OCI-LY7 (cell line): Measurements from ENCODE around the gene FITM1. TPM values are rescaled to one million over a fixed set of nuclear protein-coding genes. Genes with fewer than 3 reads are reported as not detected.
A peak's percentile ranks its signal among the peaks of the same experiment; 100 is the strongest.

Source experiments
- BruUV-seq: library from RNA; stranded (reverse); fragments of 400-500 nt; replicated peaks from 2 replicates; lab custom pipeline; 2021; lab: Mats Ljungman, UMichigan
- CTCF ChIA-PET: fragments of 300-600 bp; sonication (Branson Sonifier 250); formaldehyde crosslinking; loops from one replicate; lab custom pipeline; 2022; ENCODE audit warnings: antibody characterized with exemption; ENCODE audit not compliant: unreplicated experiment; lab: Charles Lee
- POLR2A ChIA-PET: fragments of 300-600 bp; sonication (Branson Sonifier 250); formaldehyde crosslinking; loops from one replicate; lab custom pipeline; 2022; ENCODE audit warnings: antibody characterized with exemption; lab: Charles Lee
- DNase-seq: peaks from one replicate; pipeline ENCODE4 v3.0.0-alpha.2; 2015; ENCODE audit warnings: low spot score
- H2AFZ ChIP-seq: fragments of 200-600 bp; sonication (generic), shearing (Covaris generic); 2 replicates; pipeline ENCODE4 v1.6.1; 2014; ENCODE audit warnings: mild to moderate bottlenecking, antibody characterized with exemption, low read length, moderate library complexity
- H3K27ac ChIP-seq: fragments of 200-600 bp; sonication (generic); 2 replicates; pipeline ENCODE4 v1.5.1; 2014; ENCODE audit warnings: mixed run types, low read depth, mild to moderate bottlenecking, moderate library complexity, low read length, inconsistent platforms; ENCODE audit not compliant: poor library complexity, severe bottlenecking
- H3K36me3 ChIP-seq: fragments of 200-600 bp; sonication (generic); 2 replicates; pipeline ENCODE4 v1.6.1; 2014; ENCODE audit warnings: mild to moderate bottlenecking, antibody characterized with exemption, low read length, moderate library complexity, mixed read lengths; ENCODE audit not compliant: insufficient read depth
- H3K4me1 ChIP-seq: fragments of 200-600 bp; sonication (generic); 2 replicates; pipeline ENCODE4 v1.5.1; 2014; ENCODE audit warnings: mild to moderate bottlenecking, low read length; ENCODE audit not compliant: insufficient read depth, poor library complexity, severe bottlenecking
- H3K4me2 ChIP-seq: fragments of 200-600 bp; sonication (generic); 2 replicates; pipeline ENCODE4 v1.6.1; 2014; ENCODE audit warnings: mild to moderate bottlenecking, low read length
- H3K4me3 ChIP-seq: fragments of 200-600 bp; sonication (generic); 2 replicates; pipeline ENCODE4 v1.5.1; 2014; ENCODE audit warnings: mild to moderate bottlenecking, low read depth, low read length; ENCODE audit not compliant: poor library complexity, severe bottlenecking
- H3K79me2 ChIP-seq: fragments of 200-600 bp; sonication (generic); 2 replicates; pipeline ENCODE4 v1.6.1; 2016; ENCODE audit warnings: low read depth, mild to moderate bottlenecking, low read length, moderate library complexity, mixed read lengths; ENCODE audit not compliant: insufficient read depth
- H3K9me2 ChIP-seq: fragments of 200-600 bp; sonication (generic); 2 replicates; pipeline ENCODE4 v1.6.1; 2016; ENCODE audit warnings: mild to moderate bottlenecking, low read length, mixed read lengths; ENCODE audit not compliant: insufficient read depth
- H3K9me3 ChIP-seq: fragments of 200-600 bp; sonication (generic); 2 replicates; pipeline ENCODE4 v1.6.1; 2014; ENCODE audit warnings: mild to moderate bottlenecking, mixed run types, low read length, mixed read lengths
- H4K20me1 ChIP-seq: fragments of 200-600 bp; sonication (generic); 2 replicates; pipeline ENCODE4 v1.6.1; 2014; ENCODE audit warnings: mild to moderate bottlenecking, antibody characterized with exemption, low read length, moderate library complexity, mixed read lengths; ENCODE audit not compliant: insufficient read depth
- EZH2phosphoT487 ChIP-seq: fragments of 200-600 bp; sonication (generic); IDR thresholded peaks from 2 replicates; pipeline ENCODE4 v1.6.1; 2018; ENCODE audit warnings: low read depth, borderline replicate concordance, mild to moderate bottlenecking, mixed run types, antibody characterized with exemption, low read length, moderate library complexity, mixed read lengths
- intact Hi-C: fragments of 100-400 bp; cut with micrococcal nuclease; formaldehyde crosslinking; loops from one replicate; pipeline ENCODE4 v1.10.0; 2022; ENCODE audit not compliant: unreplicated experiment
- total RNA-seq, 2 experiments: library from RNA; depleted of rRNA in 1 of 2; stranded (reverse); fragments of >200 nt in 1 of 2; shearing (Covaris generic) in 1 of 2; gene quantifications; 2 replicates each; pipeline ENCODE4 v1.2.3, GENCODE V29; 2014 to 2022
- TF ChIP-seq, protein P1 (sequence below): fragments of 200-600 bp; sonication (generic); conservative IDR thresholded peaks from 2 replicates; pipeline ENCODE4 v1.5.1; 2014; ENCODE audit warnings: mild to moderate bottlenecking, antibody characterized with exemption, low read length, moderate library complexity, mixed read lengths

FITM1 gene
- total RNA-seq, 2 experiments from 2014 or later, result 0.28 to 0.97 TPM

GRCh38 chr14:24132061-24132685 lies 1.7 kb downstream of the FITM1 start:
- POLR2A ChIA-PET, result interaction anchor here (1.4 to 2.8 kb wide), 2 partner anchors 15 to 16 kb away, joined by 5 to 11 read pairs; partner anchors contain the start of genes PSME2 and RNF31
- peaks cover under 1% of the 10 kb centered on the region; the same call in 1 of the 2 replicates for H3K36me3 ChIP-seq
- no peaks in the 10 kb centered on the region for H4K20me1 ChIP-seq
- H3K4me2 ChIP-seq, result peak overlapping the region; percentile 6; the same call in 1 of the 2 replicates
- CTCF ChIA-PET, result interaction anchor here (0.6 kb wide), 1 partner anchor 8 kb away, joined by 4 read pairs; no protein-coding TSS in a partner anchor
- DNase-seq, result no peak
- no peaks in the 10 kb centered on the region for H3K79me2 ChIP-seq
- TF ChIP-seq, protein P1, sequence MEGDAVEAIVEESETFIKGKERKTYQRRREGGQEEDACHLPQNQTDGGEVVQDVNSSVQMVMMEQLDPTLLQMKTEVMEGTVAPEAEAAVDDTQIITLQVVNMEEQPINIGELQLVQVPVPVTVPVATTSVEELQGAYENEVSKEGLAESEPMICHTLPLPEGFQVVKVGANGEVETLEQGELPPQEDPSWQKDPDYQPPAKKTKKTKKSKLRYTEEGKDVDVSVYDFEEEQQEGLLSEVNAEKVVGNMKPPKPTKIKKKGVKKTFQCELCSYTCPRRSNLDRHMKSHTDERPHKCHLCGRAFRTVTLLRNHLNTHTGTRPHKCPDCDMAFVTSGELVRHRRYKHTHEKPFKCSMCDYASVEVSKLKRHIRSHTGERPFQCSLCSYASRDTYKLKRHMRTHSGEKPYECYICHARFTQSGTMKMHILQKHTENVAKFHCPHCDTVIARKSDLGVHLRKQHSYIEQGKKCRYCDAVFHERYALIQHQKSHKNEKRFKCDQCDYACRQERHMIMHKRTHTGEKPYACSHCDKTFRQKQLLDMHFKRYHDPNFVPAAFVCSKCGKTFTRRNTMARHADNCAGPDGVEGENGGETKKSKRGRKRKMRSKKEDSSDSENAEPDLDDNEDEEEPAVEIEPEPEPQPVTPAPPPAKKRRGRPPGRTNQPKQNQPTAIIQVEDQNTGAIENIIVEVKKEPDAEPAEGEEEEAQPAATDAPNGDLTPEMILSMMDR, result no peak
- no peak for TF ChIP-seq EZH2phosphoT487
- H3K9me2 ChIP-seq, result no peaks in the 10 kb centered on the region
- no peak overlapping the region for H3K4me3 ChIP-seq
- no TSS peak for BruUV-seq
- intact Hi-C loops, result no loop called here
- H3K4me1 ChIP-seq, result peaks cover 33% of the 10 kb centered on the region
- H3K27ac ChIP-seq, result no peak overlapping the region
- peak overlapping the region; percentile 38; the same call in 1 of the 2 replicates for H2AFZ ChIP-seq
- H3K9me3 ChIP-seq, result no peaks in the 10 kb centered on the region

DNA sequence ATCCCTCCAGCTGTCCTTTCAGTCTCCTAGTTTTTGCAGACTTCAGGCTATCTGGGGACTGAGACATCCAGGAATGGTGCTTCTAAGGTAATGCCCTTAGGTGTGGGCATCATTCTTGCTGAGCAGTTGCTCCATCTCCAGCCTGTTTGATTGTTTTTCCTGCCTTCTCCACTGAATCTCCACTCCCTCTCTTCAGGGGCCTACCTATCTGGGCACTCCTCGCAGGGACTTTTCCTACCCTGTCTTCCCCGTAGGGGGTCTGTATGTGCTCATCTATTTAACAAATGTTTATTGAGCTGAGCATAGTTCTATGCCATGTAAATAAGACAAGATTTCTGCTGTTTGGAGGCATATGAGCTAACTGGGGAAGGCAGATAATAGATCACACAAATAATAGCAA lies 2.5 kb downstream of the FITM1 start:
- no peak overlapping the region for H3K4me3 ChIP-seq
- peaks cover 32% of the 10 kb centered on the region for H3K4me1 ChIP-seq
- H3K27ac ChIP-seq, result no peak overlapping the region
- intact Hi-C loops, result no loop called here
- ChIA-PET POLR2A (interaction anchor here (0.7 to 2.8 kb wide), 5 partner anchors 14 to 23 kb away, joined by 4 to 11 read pairs (median 5); partner anchors contain the start of genes DCAF11, PSME2 and RNF31), CTCF (no interaction called here)
- H4K20me1 ChIP-seq, result no peaks in the 10 kb centered on the region
- no peaks in the 10 kb centered on the region for H3K9me2 ChIP-seq
- no peaks in the 10 kb centered on the region for H3K79me2 ChIP-seq
- DNase-seq, result no peak
- no peak overlapping the region for H2AFZ ChIP-seq
- H3K36me3 ChIP-seq, result peaks cover 8% of the 10 kb centered on the region
- no peaks in the 10 kb centered on the region for H3K9me3 ChIP-seq
- no peak overlapping the region for H3K4me2 ChIP-seq
- TF ChIP-seq EZH2phosphoT487, result no peak
- TF ChIP-seq, protein P1, result no peak
- BruUV-seq, result no TSS peak

- Histone ChIP-seq H3K4me1 (peaks cover 30% of the 10 kb centered on the region), H3K4me3 (no peak overlapping the region), H3K79me2 (peaks cover 2% of the 10 kb centered on the region; the same call in 1 of the 2 replicates), H2AFZ (no peak overlapping the region), H3K9me2 (no peaks in the 10 kb centered on the region), H3K9me3 (no peaks in the 10 kb centered on the region), H3K27ac (no peak overlapping the region), H3K4me2 (no peak overlapping the region), H3K36me3 (peaks cover 16% of the 10 kb centered on the region), H4K20me1 (no peaks in the 10 kb centered on the region)
- TF ChIP-seq EZH2phosphoT487, result no peak
- TF ChIP-seq, protein P1, result peak; percentile 23; the same call in 1 of the 2 replicates
- intact Hi-C loops, result no loop called here
- BruUV-seq, result no TSS peak
- ChIA-PET POLR2A (interaction anchor here (0.7 to 2.8 kb wide), 5 partner anchors 16 to 813 kb away, joined by 4 to 11 read pairs (median 4); partner anchors contain the start of gene DCAF11), CTCF (no interaction called here)
- DNase-seq, result no peak
Measured at GRCh38 chr14:24133735-24134134, 3.3 kb downstream of the FITM1 start.
